ENCODE results near the gene RAMP2. TPM values are rescaled to one million over a fixed set of nuclear protein-coding genes. Genes with fewer than 3 reads are reported as not detected.

The RAMP2 gene, protein sequence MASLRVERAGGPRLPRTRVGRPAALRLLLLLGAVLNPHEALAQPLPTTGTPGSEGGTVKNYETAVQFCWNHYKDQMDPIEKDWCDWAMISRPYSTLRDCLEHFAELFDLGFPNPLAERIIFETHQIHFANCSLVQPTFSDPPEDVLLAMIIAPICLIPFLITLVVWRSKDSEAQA
- total RNA-seq (1 to 10 TPM; 2.4 to 9.2 (median 4.7) TPM), polyA plus RNA-seq (10 to 100 TPM; 15.9 to 26.5 TPM)

DNA sequence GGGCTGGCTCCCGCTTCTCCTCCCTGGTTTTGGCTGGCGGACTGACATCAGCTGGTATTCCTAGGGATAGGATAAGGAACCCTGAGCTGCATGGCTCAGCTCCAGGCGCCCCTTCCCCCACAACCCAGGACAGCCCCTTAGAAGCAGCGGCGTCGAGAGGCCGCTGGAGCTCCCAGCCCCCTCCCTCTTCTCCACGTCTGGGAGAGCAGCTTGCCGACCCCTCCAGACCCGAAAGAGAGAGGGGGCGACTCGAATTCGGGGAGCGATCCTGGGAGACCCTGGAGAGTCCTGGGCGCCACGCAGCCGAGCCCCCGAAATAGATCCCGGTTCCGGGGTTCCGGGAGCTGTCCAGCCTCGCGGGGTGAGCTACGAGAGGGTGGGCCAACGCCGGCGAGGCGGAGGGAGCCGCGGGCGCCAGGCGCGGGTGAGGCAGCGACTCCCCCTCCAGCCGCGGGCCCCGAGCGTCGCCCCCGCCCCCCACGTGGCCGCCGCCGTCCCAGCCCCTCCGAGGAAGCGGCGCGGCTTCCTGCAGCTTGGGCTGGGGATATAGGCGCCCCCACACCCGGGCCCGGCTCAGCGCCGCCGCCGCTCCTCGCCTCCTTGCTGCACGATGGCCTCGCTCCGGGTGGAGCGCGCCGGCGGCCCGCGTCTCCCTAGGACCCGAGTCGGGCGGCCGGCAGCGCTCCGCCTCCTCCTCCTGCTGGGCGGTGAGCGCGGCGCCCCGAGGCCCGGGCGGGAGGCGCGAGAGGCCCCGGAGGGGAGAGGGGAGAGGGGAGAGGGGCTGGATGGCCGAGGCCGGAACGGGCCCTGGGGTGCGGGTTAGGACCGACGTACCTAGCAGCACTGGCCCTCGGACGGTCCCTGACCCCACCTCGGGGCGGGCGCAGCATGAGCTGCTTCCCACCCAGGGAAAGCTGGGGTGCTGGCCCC lies at the start of gene RAMP2:
TSS of gene RAMP2 (plus strand) at position 576 of the 930 bp plus-strand sequence. CDS start at position 611, 35 bp downstream.
- Histone ChIP-seq H3K27ac (peak within 1 kb of the TSS in 1 of 4 donors; percentile 12), H3K4me1 (no peaks in the 10 kb centered on the region), H3K36me3 (no peaks in the 10 kb centered on the region), H3K27me3 (no peaks in the 10 kb centered on the region), H3K4me3 (peak within 1 kb of the TSS; percentile 23 to 55 (median 38)), H3K9me3 (no peaks in the 10 kb centered on the region)
- peak; percentile 50 to 71 (median 60) for ATAC-seq
- intact Hi-C loops (cut with DNase I), result loop anchor here in 1 of 3 donors (5.0 kb wide), 1 partner anchor 39 kb away; no protein-coding TSS in a partner anchor
- no peak for FAIRE-seq
- WGBS, 2 donors, result 4 to 9% methylated on average over 42 to 92 of the region's 92 CpGs
- DNase-seq, result peak in 3 of 6 donors; percentile 24 to 78 (median 77)
- TF ChIP-seq, protein P1, sequence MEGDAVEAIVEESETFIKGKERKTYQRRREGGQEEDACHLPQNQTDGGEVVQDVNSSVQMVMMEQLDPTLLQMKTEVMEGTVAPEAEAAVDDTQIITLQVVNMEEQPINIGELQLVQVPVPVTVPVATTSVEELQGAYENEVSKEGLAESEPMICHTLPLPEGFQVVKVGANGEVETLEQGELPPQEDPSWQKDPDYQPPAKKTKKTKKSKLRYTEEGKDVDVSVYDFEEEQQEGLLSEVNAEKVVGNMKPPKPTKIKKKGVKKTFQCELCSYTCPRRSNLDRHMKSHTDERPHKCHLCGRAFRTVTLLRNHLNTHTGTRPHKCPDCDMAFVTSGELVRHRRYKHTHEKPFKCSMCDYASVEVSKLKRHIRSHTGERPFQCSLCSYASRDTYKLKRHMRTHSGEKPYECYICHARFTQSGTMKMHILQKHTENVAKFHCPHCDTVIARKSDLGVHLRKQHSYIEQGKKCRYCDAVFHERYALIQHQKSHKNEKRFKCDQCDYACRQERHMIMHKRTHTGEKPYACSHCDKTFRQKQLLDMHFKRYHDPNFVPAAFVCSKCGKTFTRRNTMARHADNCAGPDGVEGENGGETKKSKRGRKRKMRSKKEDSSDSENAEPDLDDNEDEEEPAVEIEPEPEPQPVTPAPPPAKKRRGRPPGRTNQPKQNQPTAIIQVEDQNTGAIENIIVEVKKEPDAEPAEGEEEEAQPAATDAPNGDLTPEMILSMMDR (IDR thresholded peaks at IDR 0.05), result no peak

DNA sequence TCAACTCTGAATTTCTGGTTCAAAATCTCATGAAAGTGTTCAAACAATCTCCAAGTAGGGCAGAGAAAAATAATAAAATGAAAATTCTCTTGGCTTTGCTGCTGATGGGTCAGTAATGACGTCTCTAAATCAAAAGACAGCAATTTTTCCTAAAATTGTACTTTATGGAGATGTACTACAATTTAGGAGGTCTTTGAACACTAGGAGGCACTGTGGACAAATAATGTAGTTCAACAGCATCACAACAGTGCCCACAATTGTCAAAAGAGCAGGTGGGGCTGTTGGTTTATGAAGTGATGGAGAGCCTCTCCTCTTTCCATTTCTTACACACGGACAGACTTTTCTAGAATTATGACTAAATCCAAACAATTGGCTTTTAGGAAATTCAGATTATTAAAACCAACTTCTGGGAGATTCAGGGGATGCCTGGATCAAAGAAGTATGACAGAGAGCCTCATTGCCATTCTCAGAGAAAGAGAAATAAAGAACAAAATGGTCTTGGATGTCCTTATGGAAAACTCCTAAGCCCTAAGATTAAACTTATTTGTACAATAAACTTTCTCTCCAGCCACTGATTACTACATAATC lies 39.9 kb upstream of the RAMP2 start:
- 11 to 12% methylated on average over 2 of the region's 2 CpGs for WGBS, 2 donors

DNA sequence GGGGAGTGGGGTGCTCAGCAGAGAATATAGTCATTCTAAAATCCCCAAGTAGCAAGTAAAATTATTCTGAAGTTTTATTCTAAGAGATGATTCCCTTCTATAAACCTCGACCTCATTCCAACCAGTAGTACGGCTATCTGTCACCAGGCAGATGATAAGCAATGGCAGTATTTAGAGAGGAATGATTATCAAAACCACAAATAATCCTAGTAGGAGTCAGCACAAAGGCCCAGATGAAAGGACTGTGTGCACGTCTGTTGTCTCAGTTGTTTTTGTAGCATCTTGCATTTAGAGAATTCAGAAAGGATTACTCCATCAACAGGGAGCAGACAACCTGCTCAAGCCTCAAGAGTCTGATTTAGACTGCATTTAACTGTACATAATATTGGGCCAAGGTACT lies 37.4 kb upstream of the RAMP2 start:
- TF ChIP-seq, protein P1 (IDR thresholded peaks at IDR 0.05), result no peak
- Histone ChIP-seq H3K9me3 (no peaks in the 10 kb centered on the region), H3K36me3 (peaks cover 8 to 51% (median 27%) of the 10 kb centered on the region in 3 donors), H3K4me3 (no peak overlapping the region), H3K4me1 (no peaks in the 10 kb centered on the region), H3K27ac (no peak overlapping the region), H3K27me3 (no peaks in the 10 kb centered on the region)
- intact Hi-C loops (cut with DNase I), result loop anchor here in 1 of 3 donors (5.0 to 10.0 kb wide), 2 partner anchors 39 to 101 kb away; partner anchors contain the start of genes BECN1 and RAMP2
- no peak for ATAC-seq
- 58 to 64% methylated on average over 3 of the region's 3 CpGs for WGBS, 2 donors
- DNase-seq, result no peak
- no peak for FAIRE-seq

More for the DNA sequence above, 39.9 kb upstream of the RAMP2 start:
- Histone ChIP-seq H3K36me3 (peaks cover 8 to 67% (median 31%) of the 10 kb centered on the region in 3 donors), H3K27ac (no peak overlapping the region), H3K4me1 (no peaks in the 10 kb centered on the region), H3K27me3 (no peaks in the 10 kb centered on the region), H3K4me3 (no peak overlapping the region), H3K9me3 (no peaks in the 10 kb centered on the region)
- ATAC-seq, result peak; percentile 69 to 94 (median 90)
- intact Hi-C loops (cut with DNase I), result loop anchor here in 1 of 3 donors (5.0 to 10.0 kb wide), 2 partner anchors 41 to 104 kb away; partner anchors contain the start of genes BECN1 and RAMP2
- TF ChIP-seq, protein P1 (IDR thresholded peaks at IDR 0.05), result peak in 3 of 4 donors; percentile 39 to 49 (median 42)
- DNase-seq, result peak in 2 of 6 donors; percentile 24
- FAIRE-seq, result peak; percentile 34

DNA sequence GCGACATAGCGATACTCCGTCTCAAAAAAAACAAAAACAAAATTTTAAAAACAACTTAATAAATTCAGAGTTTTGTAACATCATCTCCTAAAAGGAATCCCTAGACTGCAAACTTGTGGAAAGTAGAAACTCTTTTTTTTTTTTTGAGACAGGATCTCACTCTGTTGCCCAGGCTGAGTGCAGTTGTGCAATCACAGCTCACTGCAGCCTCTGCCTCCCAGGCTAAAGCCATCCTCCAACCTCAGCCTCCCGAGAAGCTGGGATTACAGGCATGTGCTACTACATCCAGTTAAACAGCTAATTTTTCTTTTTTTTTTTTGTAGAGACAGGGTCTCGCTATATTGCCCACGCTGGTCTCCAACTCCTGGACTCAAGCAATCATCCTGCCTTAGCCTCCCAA lies 35.9 kb upstream of the RAMP2 start:
- DNase-seq (no peak), ATAC-seq (no peak), FAIRE-seq (no peak)
- Histone ChIP-seq H3K4me1 (no peaks in the 10 kb centered on the region), H3K4me3 (no peak overlapping the region), H3K36me3 (peaks cover 3 to 39% (median 22%) of the 10 kb centered on the region in 3 donors), H3K27ac (no peak overlapping the region), H3K9me3 (no peaks in the 10 kb centered on the region), H3K27me3 (no peaks in the 10 kb centered on the region)
- TF ChIP-seq, protein P1 (IDR thresholded peaks at IDR 0.05), result no peak
- 96 to 97% methylated on average over 6 of the region's 6 CpGs for WGBS, 2 donors
- intact Hi-C loops (cut with DNase I), result loop anchor here in 1 of 3 donors (10.0 kb wide), 1 partner anchor 100 kb away; the partner anchor contains the start of gene BECN1
